Stomach (tissue), 9 donors: ENCODE data around the gene L3MBTL1. TPM values are rescaled to one million over a fixed set of nuclear protein-coding genes. Genes with fewer than 3 reads are reported as not detected.
"Not testable (repeated sequence)": the region's sequence is repeated elsewhere in the genome, so short reads cannot be mapped to it uniquely, and the experiment has no call there.

Source experiments
- DNase-seq, 2 donors: peaks; one replicate each; pipeline versions ENCODE4 v3.0.0 to v3.0.0-alpha.2; 2013 to 2019
- H3K27ac ChIP-seq, 5 donors: fragments of 200-600 bp in 4 of 5; sonication (generic) in 4 of 5; one replicate each; pipeline ENCODE4 v1.5.1; 2013 to 2019; ENCODE audit warnings: mild to moderate bottlenecking in 1 of 5, moderate library complexity in 1 of 5
- H3K27me3 ChIP-seq, 3 donors: fragments of 200-600 bp; sonication (generic); one replicate each; pipeline ENCODE4 v1.5.1; 2017 to 2019; ENCODE audit warnings: mixed run types in 1 of 3
- H3K36me3 ChIP-seq, 4 donors: fragments of 200-600 bp; sonication (generic); 1 replicate in 3 of 4; 2 replicates in 1 of 4; pipeline ENCODE4 v1.5.1; 2016 to 2019
- H3K4me1 ChIP-seq, 4 donors: fragments of 200-600 bp; sonication (generic); one replicate each; pipeline ENCODE4 v1.5.1; 2016 to 2019
- H3K4me3 ChIP-seq, 4 donors: fragments of 200-600 bp; sonication (generic) in 3 of 4; one replicate each; pipeline ENCODE4 v1.5.1; 2016 to 2019; ENCODE audit warnings: mild to moderate bottlenecking in 1 of 4
- H3K9me3 ChIP-seq, 4 donors: fragments of 200-600 bp; sonication (generic); one replicate each; pipeline ENCODE4 v1.5.1; 2016 to 2019
- EP300 ChIP-seq: sonication (generic); formaldehyde crosslinking; IDR thresholded peaks from one replicate; pipeline ENCODE4 v1.6.1; 2017; ENCODE audit warnings: antibody characterized with exemption
- POLR2A ChIP-seq, 4 donors: fragments of 450-650 bp; IDR thresholded peaks; one replicate each; pipeline ENCODE4 v1.6.1; 2016; ENCODE audit warnings: antibody characterized with exemption in 4 of 4, control low read depth in 2 of 4, mild to moderate bottlenecking in 1 of 4, moderate library complexity in 1 of 4
- POLR2AphosphoS5 ChIP-seq, 3 donors: sonication (generic); formaldehyde crosslinking; IDR thresholded peaks; one replicate each; pipeline ENCODE4 v1.6.1; 2016; ENCODE audit warnings: antibody characterized with exemption in 3 of 3
- WGBS, 5 donors: extraction: QIAGEN DNeasy Blood & Tissue Kit in 3 of 5; methylation state at CpG; one replicate each; pipeline versions ENCODE4 v1.1.5 to v1.1.7; 2013 to 2018; 5-methylcytosine and 5-hydroxymethylcytosine counted together
- intact Hi-C: fragments of 100-400 bp; cut with DNase I; formaldehyde crosslinking; loops from one replicate; pipeline ENCODE4 v1.15.1; 2023; ENCODE audit warnings: low total_unique reads
- polyA plus RNA-seq, 3 donors: library from polyadenylated mRNA; stranded (reverse); fragments of 200-250 nt; gene quantifications; one replicate each; pipeline ENCODE4 v1.2.3, GENCODE V29; 2013
- total RNA-seq, 5 donors: library from RNA; depleted of rRNA; stranded (reverse); fragments of >200 nt; gene quantifications; one replicate each; pipeline versions ENCODE4 v1.1.0 to v1.2.3, GENCODE V29; 2014 to 2016
- TF ChIP-seq, protein P1 (sequence below), 7 experiments: fragments of 450-650 bp in 4 of 7; fragments of 200-600 bp in 3 of 7; sonication (generic) in 3 of 7; IDR thresholded peaks; one replicate each; pipeline ENCODE4 v1.5.1; 2016 to 2019; ENCODE audit warnings: antibody characterized with exemption in 7 of 7, control low read depth in 2 of 7, mild to moderate bottlenecking in 1 of 7
- donor health status: healthy with polysubstance abuse.
- donor health status: Bipolar disorder and iron deficiency.
- donor health status: healthy.

The L3MBTL1 gene
- total and polyA plus RNA-seq, 8 donors, result 0.76 to 28.7 (median 8.5) TPM

GRCh38 chr20:43490038-43490437, 17.5 kb upstream of the L3MBTL1 start:
- Histone ChIP-seq H3K4me1 (no peaks in the 10 kb centered on the region), H3K9me3 (peaks cover 0 to 16% (median 7%) of the 10 kb centered on the region in 4 donors), H3K4me3 (no peak overlapping the region), H3K36me3 (no peaks in the 10 kb centered on the region), H3K27ac (no peak overlapping the region), H3K27me3 (no peaks in the 10 kb centered on the region)
- intact Hi-C loops, result no loop called here
- DNase-seq, result no peak
- TF ChIP-seq, protein P1, sequence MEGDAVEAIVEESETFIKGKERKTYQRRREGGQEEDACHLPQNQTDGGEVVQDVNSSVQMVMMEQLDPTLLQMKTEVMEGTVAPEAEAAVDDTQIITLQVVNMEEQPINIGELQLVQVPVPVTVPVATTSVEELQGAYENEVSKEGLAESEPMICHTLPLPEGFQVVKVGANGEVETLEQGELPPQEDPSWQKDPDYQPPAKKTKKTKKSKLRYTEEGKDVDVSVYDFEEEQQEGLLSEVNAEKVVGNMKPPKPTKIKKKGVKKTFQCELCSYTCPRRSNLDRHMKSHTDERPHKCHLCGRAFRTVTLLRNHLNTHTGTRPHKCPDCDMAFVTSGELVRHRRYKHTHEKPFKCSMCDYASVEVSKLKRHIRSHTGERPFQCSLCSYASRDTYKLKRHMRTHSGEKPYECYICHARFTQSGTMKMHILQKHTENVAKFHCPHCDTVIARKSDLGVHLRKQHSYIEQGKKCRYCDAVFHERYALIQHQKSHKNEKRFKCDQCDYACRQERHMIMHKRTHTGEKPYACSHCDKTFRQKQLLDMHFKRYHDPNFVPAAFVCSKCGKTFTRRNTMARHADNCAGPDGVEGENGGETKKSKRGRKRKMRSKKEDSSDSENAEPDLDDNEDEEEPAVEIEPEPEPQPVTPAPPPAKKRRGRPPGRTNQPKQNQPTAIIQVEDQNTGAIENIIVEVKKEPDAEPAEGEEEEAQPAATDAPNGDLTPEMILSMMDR (IDR thresholded peaks at IDR 0.05), result no peak
- no peak for TF ChIP-seq EP300
- no peak for TF ChIP-seq POLR2AphosphoS5 (IDR thresholded peaks at IDR 0.05)
- no peak for TF ChIP-seq POLR2A (IDR thresholded peaks at IDR 0.05)
- WGBS, 5 donors, result 65 to 91% (median 88%) methylated on average over 2 of the region's 2 CpGs

GRCh38 chr20:43492101-43492500, 15.4 kb upstream of the L3MBTL1 start:
- 85 to 96% (median 87%) methylated on average over 3 of the region's 3 CpGs for WGBS, 5 donors
- TF ChIP-seq POLR2AphosphoS5 (IDR thresholded peaks at IDR 0.05) (no peak), POLR2A (IDR thresholded peaks at IDR 0.05) (no peak), EP300 (no peak)
- TF ChIP-seq, protein P1 (IDR thresholded peaks at IDR 0.05), result no peak

GRCh38 chr20:43495388-43495787, 12.1 kb upstream of the L3MBTL1 start:
- WGBS, 5 donors, result 35 to 71% (median 45%) methylated on average over 2 of the region's 2 CpGs
- TF ChIP-seq, protein P1 (IDR thresholded peaks at IDR 0.05), result no peak
- TF ChIP-seq POLR2A (IDR thresholded peaks at IDR 0.05) (no peak), POLR2AphosphoS5 (IDR thresholded peaks at IDR 0.05) (no peak), EP300 (no peak)
- Histone ChIP-seq H3K27ac (no peak overlapping the region), H3K9me3 (peaks cover 0 to 8% (median 3%) of the 10 kb centered on the region in 4 donors), H3K4me3 (no peak overlapping the region), H3K27me3 (no peaks in the 10 kb centered on the region), H3K36me3 (no peaks in the 10 kb centered on the region), H3K4me1 (no peaks in the 10 kb centered on the region)
- intact Hi-C loops, result no loop called here
- DNase-seq, result no peak

More at GRCh38 chr20:43492101-43492500, 15.4 kb upstream of the L3MBTL1 start:
- Histone ChIP-seq H3K36me3 (no peaks in the 10 kb centered on the region), H3K4me3 (no peak overlapping the region), H3K27me3 (no peaks in the 10 kb centered on the region), H3K9me3 (peaks cover 0 to 3% (median 1%) of the 10 kb centered on the region in 4 donors), H3K4me1 (no peaks in the 10 kb centered on the region), H3K27ac (no peak overlapping the region)
- intact Hi-C loops, result no loop called here
- DNase-seq, result no peak

DNA sequence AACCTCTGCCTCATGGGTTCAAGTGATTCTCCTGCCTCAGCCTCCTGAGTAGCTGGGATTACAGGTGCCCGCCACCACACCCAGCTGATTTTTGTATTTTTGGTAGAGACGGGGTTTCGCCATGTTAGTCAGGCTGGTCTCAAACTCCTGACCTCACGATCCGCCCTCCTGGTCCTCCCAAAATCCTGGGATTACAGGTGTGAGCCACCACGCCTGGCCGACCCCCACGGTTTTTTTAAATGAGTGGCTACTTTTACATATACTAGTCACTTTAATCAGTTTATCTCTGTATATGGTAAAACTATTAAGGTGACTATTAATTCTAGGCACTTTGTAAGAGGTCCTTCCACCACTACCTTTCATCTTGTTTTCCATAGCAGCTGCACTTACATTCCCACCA, 5.5 kb upstream of the L3MBTL1 start:
- intact Hi-C loops, result not testable (repeated sequence)
- H3K27me3 ChIP-seq, result peaks cover 0 to 20% (median under 1%) of the 10 kb centered on the region in 3 donors

DNA sequence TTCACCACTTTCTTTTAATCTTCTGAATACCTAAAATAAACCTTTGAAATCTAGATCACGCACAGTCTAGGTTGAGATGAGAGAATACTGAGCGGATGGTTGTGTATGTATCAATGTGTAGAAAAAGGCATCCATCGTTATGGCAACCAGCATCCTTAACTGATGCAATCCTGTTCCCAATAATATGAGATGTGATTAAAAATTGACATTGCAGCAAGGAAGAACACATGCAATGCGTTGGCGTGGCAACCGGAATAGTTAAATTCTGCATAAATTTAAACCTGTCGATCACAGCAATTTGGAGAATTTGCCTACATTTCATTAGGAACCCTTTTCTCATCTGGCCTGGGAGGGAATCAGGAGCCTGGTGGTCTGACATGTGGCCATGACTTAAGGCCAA, 1.3 kb upstream of the L3MBTL1 start:
- intact Hi-C loops, result no loop called here
- no peaks in the 10 kb centered on the region for H3K36me3 ChIP-seq
- H3K27me3 ChIP-seq, result peaks cover 0 to 40% (median 15%) of the 10 kb centered on the region in 3 donors
- no peak for TF ChIP-seq POLR2A (IDR thresholded peaks at IDR 0.05)
- peaks cover 9 to 18% (median 16%) of the 10 kb centered on the region in 4 donors for H3K4me1 ChIP-seq
- no peak overlapping the region for H3K4me3 ChIP-seq
- no peak overlapping the region for H3K27ac ChIP-seq
- H3K9me3 ChIP-seq, result no peaks in the 10 kb centered on the region
- 91 to 93% (median 92%) methylated on average over 7 of the region's 7 CpGs for WGBS, 5 donors
- DNase-seq, result no peak

More for the DNA sequence above, 5.5 kb upstream of the L3MBTL1 start:
- 92 to 97% (median 95%) methylated on average over 8 of the region's 8 CpGs for WGBS, 5 donors
- not testable (repeated sequence) for H3K4me1 ChIP-seq, H3K4me3 ChIP-seq, H3K36me3 ChIP-seq, DNase-seq, H3K27ac ChIP-seq, H3K9me3 ChIP-seq
